Subcutaneous abdominal adipose tissue (tissue), 5 donors: ENCODE results near the gene APEX1.
"Not testable (repeated sequence)": the region's sequence is repeated elsewhere in the genome, so short reads cannot be mapped to it uniquely, and the experiment has no call there.

Experiments used
- H3K27ac ChIP-seq: one replicate; pipeline ENCODE4 v1.7.0; 2013; ENCODE audit warnings: low read depth, mild to moderate bottlenecking, inconsistent platforms, low read length, moderate library complexity
- H3K27me3 ChIP-seq, 5 donors: one replicate each; pipeline ENCODE4 v1.7.0; 2013; ENCODE audit warnings: low read length in 5 of 5, inconsistent platforms in 1 of 5; ENCODE audit not compliant: control insufficient read depth in 5 of 5, insufficient read depth in 4 of 5
- H3K36me3 ChIP-seq, 5 donors: one replicate each; pipeline ENCODE4 v1.7.0; 2013; ENCODE audit warnings: low read length in 5 of 5; ENCODE audit not compliant: control insufficient read depth in 5 of 5, insufficient read depth in 5 of 5
- H3K4me1 ChIP-seq, 5 donors: one replicate each; pipeline ENCODE4 v1.7.0; 2013; ENCODE audit warnings: low read length in 5 of 5, mild to moderate bottlenecking in 3 of 5, moderate library complexity in 1 of 5; ENCODE audit not compliant: control insufficient read depth in 5 of 5, insufficient read depth in 5 of 5
- H3K4me3 ChIP-seq, 5 donors: one replicate each; pipeline ENCODE4 v1.7.0; 2013; ENCODE audit warnings: low read length in 5 of 5, low read depth in 1 of 5
- H3K9ac ChIP-seq, 5 donors: one replicate each; pipeline ENCODE4 v1.7.0; 2013; ENCODE audit warnings: low read length in 5 of 5, mild to moderate bottlenecking in 4 of 5, moderate library complexity in 3 of 5
- H3K9me3 ChIP-seq, 5 donors: one replicate each; pipeline ENCODE4 v1.7.0; 2013; ENCODE audit warnings: low read length in 5 of 5; ENCODE audit not compliant: control insufficient read depth in 5 of 5
- donor health status: healthy.
- donor health status: healthy.
- donor health status: healthy.
- donor health status: healthy.
- donor health status: healthy.

Gene APEX1

DNA sequence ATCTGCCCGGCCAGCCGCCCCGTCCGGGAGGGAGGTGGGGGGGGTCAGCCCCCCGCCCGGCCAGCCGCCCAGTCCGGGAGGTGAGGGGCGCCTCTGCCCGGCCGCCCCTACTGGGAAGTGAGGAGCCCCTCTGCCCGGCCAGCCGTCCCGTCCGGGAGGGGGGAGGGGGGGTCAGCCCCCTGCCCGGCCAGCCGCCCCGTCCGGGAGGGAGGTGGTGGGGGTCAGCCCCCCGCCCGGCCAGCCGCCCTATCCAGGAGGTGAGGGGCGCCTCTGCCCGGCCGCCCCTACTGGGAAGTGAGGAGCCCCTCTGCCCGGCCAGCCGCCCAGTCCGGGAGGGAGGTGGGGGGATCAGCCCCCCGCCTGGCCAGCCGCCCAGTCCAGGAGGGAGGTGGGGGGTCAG is 51.2 kb downstream of the APEX1 start:
- H3K27ac ChIP-seq, H3K4me3 ChIP-seq, H3K36me3 ChIP-seq, H3K9me3 ChIP-seq, H3K9ac ChIP-seq, H3K27me3 ChIP-seq, H3K4me1 ChIP-seq: not testable (repeated sequence)

DNA sequence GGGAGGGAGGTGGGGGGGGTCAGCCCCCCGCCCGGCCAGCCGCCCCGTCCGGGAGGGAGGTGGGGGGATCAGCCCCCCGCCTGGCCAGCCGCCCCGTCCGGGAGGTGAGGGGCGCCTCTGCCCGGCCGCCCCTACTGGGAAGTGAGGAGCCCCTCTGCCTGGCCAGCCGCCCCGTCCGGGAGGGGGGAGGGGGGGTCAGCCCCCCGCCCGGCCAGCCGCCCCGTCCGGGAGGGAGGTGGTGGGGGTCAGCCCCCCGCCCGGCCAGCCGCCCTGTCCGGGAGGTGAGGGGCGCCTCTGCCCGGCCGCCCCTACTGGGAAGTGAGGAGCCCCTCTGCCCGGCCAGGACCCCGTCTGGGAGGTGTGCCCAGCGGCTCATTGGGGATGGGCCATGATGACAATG is 51.7 kb downstream of the APEX1 start:
- not testable (repeated sequence) for H3K4me3 ChIP-seq, H3K9ac ChIP-seq, H3K27me3 ChIP-seq, H3K36me3 ChIP-seq, H3K9me3 ChIP-seq, H3K27ac ChIP-seq, H3K4me1 ChIP-seq
